WTC11 (cell line): ENCODE data around the gene SHISA6. TPM values are rescaled to one million over a fixed set of nuclear protein-coding genes. Genes with fewer than 3 reads are reported as not detected.

ENCODE experiments used
- ATAC-seq: fragments of 200-7000 bp; cut with Tn5 transposase; 2 replicates; pipeline ENCODE4 v1.10.0; 2021; ENCODE audit warnings: mild to moderate bottlenecking, moderate library complexity
- CTCF ChIA-PET: fragments of 300-600 bp; sonication (Branson Sonifier 250); formaldehyde crosslinking; loops from one replicate; lab custom pipeline; 2021; ENCODE audit warnings: antibody characterized with exemption; lab: Charles Lee
- POLR2A ChIA-PET: fragments of 350-600 bp; sonication (Branson Sonifier 250); formaldehyde crosslinking; loops from one replicate; lab custom pipeline; 2021; ENCODE audit warnings: antibody characterized with exemption; lab: Charles Lee
- DNase-seq: peaks from one replicate; pipeline ENCODE4 v3.0.0; 2021; ENCODE audit warnings: low spot score
- H3K27ac Mint-ChIP-seq: 2 replicates; pipeline ENCODE4 v1.8.0; 2021; ENCODE audit warnings: mixed read lengths
- H3K27me3 Mint-ChIP-seq: 2 replicates; pipeline ENCODE4 v1.8.0; 2021; ENCODE audit warnings: low read depth, mild to moderate bottlenecking, moderate library complexity, mixed read lengths
- H3K36me3 Mint-ChIP-seq: 2 replicates; pipeline ENCODE4 v1.8.0; 2021; ENCODE audit warnings: mixed read lengths
- H3K4me1 Mint-ChIP-seq: 2 replicates; pipeline ENCODE4 v1.8.0; 2022; ENCODE audit warnings: mixed read lengths
- H3K4me3 Mint-ChIP-seq: 2 replicates; pipeline ENCODE4 v1.8.0; 2021; ENCODE audit warnings: mild to moderate bottlenecking, moderate library complexity, mixed read lengths
- H3K9me3 Mint-ChIP-seq: 2 replicates; pipeline ENCODE4 v1.8.0; 2021; ENCODE audit warnings: mixed read lengths
- CREB1 ChIP-seq: sonication (generic); formaldehyde crosslinking; IDR thresholded peaks from 2 replicates; pipeline ENCODE4 v1.8.0; 2023; ENCODE audit warnings: mild to moderate bottlenecking, missing genetic modification reagents
- ELF4 ChIP-seq: sonication (generic); formaldehyde crosslinking; IDR thresholded peaks from 2 replicates; pipeline ENCODE4 v1.8.1; 2022; ENCODE audit warnings: low read depth, mild to moderate bottlenecking, moderate library complexity, missing genetic modification reagents
- FOXP1 ChIP-seq: sonication (generic); formaldehyde crosslinking; IDR thresholded peaks from 2 replicates; pipeline ENCODE4 v1.8.0; 2022; ENCODE audit warnings: missing genetic modification reagents, mild to moderate bottlenecking, moderate library complexity, borderline replicate concordance
- GABPB1 ChIP-seq: sonication (generic); formaldehyde crosslinking; IDR thresholded peaks from 2 replicates; pipeline ENCODE4 v1.8.1; 2023; ENCODE audit warnings: mild to moderate bottlenecking, missing genetic modification reagents
- GTF2I ChIP-seq: fragments of 250-450 bp; sonication (Bioruptor Pico); conservative IDR thresholded peaks from 2 replicates; pipeline ENCODE4 v1.4.0; 2021; ENCODE audit warnings: mild to moderate bottlenecking
- HMGA2 ChIP-seq: fragments of 250-450 bp; sonication (Bioruptor Pico); IDR thresholded peaks from 2 replicates; pipeline ENCODE4 v1.4.0; 2021; ENCODE audit warnings: mild to moderate bottlenecking, moderate library complexity
- IRF2 ChIP-seq: sonication (generic); formaldehyde crosslinking; IDR thresholded peaks from 2 replicates; pipeline ENCODE4 v1.8.0; 2022; ENCODE audit warnings: low read depth, missing genetic modification reagents, borderline replicate concordance
- JAZF1 ChIP-seq: fragments of 250-450 bp; sonication (Bioruptor Pico); IDR thresholded peaks from 2 replicates; pipeline ENCODE4 v1.9.0; 2021; ENCODE audit warnings: moderate library complexity, mild to moderate bottlenecking, inconsistent platforms
- JUN ChIP-seq: sonication (generic); formaldehyde crosslinking; IDR thresholded peaks from 2 replicates; pipeline ENCODE4 v1.8.0; 2023; ENCODE audit warnings: mild to moderate bottlenecking, missing genetic modification reagents
- MXD4 ChIP-seq: fragments of 250-450 bp; sonication (Bioruptor Pico); IDR thresholded peaks from 2 replicates; pipeline ENCODE4 v1.8.0; 2021; ENCODE audit warnings: mild to moderate bottlenecking, moderate library complexity, borderline replicate concordance
- NFATC4 ChIP-seq: fragments of 250-450 bp; sonication (Bioruptor Pico); IDR thresholded peaks from 2 replicates; pipeline ENCODE4 v1.9.0; 2021; ENCODE audit warnings: mild to moderate bottlenecking
- NFE2L1 ChIP-seq: sonication (generic); formaldehyde crosslinking; IDR thresholded peaks from 2 replicates; pipeline ENCODE4 v1.8.1; 2023; ENCODE audit warnings: missing genetic modification reagents
- NFYB ChIP-seq: sonication (generic); formaldehyde crosslinking; conservative IDR thresholded peaks from 2 replicates; pipeline ENCODE4 v1.8.0; 2022; ENCODE audit warnings: low read depth, missing genetic modification reagents
- NR1H2 ChIP-seq: sonication (generic); formaldehyde crosslinking; IDR thresholded peaks from 2 replicates; pipeline ENCODE4 v1.9.0; 2021; ENCODE audit warnings: mild to moderate bottlenecking, moderate library complexity, missing genetic modification reagents
- PRRX2 ChIP-seq: fragments of 250-450 bp; sonication (Bioruptor Pico); IDR thresholded peaks from 2 replicates; pipeline ENCODE4 v1.8.0; 2021; ENCODE audit warnings: mild to moderate bottlenecking
- SMAD3 ChIP-seq: sonication (generic); formaldehyde crosslinking; IDR thresholded peaks from 2 replicates; pipeline ENCODE4 v1.8.0; 2022; ENCODE audit warnings: missing genetic modification reagents, mild to moderate bottlenecking, borderline replicate concordance
- SP1 ChIP-seq: sonication (generic); formaldehyde crosslinking; conservative IDR thresholded peaks from 2 replicates; pipeline ENCODE4 v1.8.1; 2022; ENCODE audit warnings: missing genetic modification reagents
- TCF7 ChIP-seq: sonication (generic); formaldehyde crosslinking; IDR thresholded peaks from 2 replicates; pipeline ENCODE4 v1.8.0; 2022; ENCODE audit warnings: mild to moderate bottlenecking, low read depth, missing genetic modification reagents, moderate library complexity
- ZBTB21 ChIP-seq: sonication (generic); formaldehyde crosslinking; IDR thresholded peaks from 2 replicates; pipeline ENCODE4 v1.8.1; 2023; ENCODE audit warnings: mild to moderate bottlenecking, missing genetic modification reagents, borderline replicate concordance
- ZNF263 ChIP-seq: sonication (generic); formaldehyde crosslinking; IDR thresholded peaks from 2 replicates; pipeline ENCODE4 v1.8.1; 2022; ENCODE audit warnings: low read depth, mild to moderate bottlenecking, moderate library complexity, missing genetic modification reagents
- ZNF317 ChIP-seq: sonication (generic); formaldehyde crosslinking; IDR thresholded peaks from 2 replicates; pipeline ENCODE4 v1.8.1; 2023; ENCODE audit warnings: low read depth, mild to moderate bottlenecking, moderate library complexity, missing genetic modification reagents, borderline replicate concordance
- total RNA-seq: library from RNA; stranded (reverse); gene quantifications from 3 replicates; pipeline ENCODE4 v1.2.3, GENCODE V29; 2021
- TF ChIP-seq, protein P1 (sequence below): fragments of 250-450 bp; sonication (Bioruptor Pico); IDR thresholded peaks from 2 replicates; pipeline ENCODE4 v1.9.0; 2021; ENCODE audit warnings: mild to moderate bottlenecking
- TF ChIP-seq, protein P2 (sequence below): sonication (generic); formaldehyde crosslinking; IDR thresholded peaks from 2 replicates; pipeline ENCODE4 v1.8.0; 2022; ENCODE audit warnings: mild to moderate bottlenecking, missing genetic modification reagents
- TF ChIP-seq, protein P3 (sequence below): sonication (generic); formaldehyde crosslinking; IDR thresholded peaks from 2 replicates; pipeline ENCODE4 v1.8.1; 2023; ENCODE audit warnings: mild to moderate bottlenecking, missing genetic modification reagents
- TF ChIP-seq, protein P4 (sequence below): sonication (generic); formaldehyde crosslinking; IDR thresholded peaks from 2 replicates; pipeline ENCODE4 v1.8.1; 2022; ENCODE audit warnings: low read depth, missing genetic modification reagents, borderline replicate concordance
- TF ChIP-seq, protein P5 (sequence below): sonication (generic); formaldehyde crosslinking; IDR thresholded peaks from 2 replicates; pipeline ENCODE4 v1.8.0; 2023; ENCODE audit warnings: missing genetic modification reagents

SHISA6 gene
- total RNA-seq, 1 experiment from 2014 or later: 1.1 TPM

DNA sequence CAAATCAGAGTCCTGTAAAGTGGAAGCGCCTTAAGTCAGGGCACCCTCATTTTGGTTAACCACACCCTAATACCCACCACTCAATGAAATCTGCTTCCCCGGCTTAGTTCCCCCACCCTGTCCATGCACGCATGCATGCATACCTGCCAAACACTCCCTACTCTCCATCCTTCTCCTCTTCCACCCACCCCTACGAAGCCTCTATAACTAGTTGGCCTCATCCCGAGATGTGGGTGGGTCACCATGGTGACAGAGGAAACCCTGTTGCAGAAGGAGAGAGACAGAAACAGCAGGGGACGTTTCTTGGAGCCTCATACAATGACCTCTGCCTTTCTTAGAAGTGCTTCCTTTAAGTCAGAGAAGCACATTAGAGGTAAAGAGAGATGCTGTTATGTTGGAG is 310.4 kb downstream of the SHISA6 start:
- no peaks in the 10 kb centered on the region for H3K4me1 Mint-ChIP-seq
- POLR2A ChIA-PET: no interaction called here
- no peak overlapping the region for H3K27ac Mint-ChIP-seq
- CTCF ChIA-PET: no interaction called here
- H3K27me3 Mint-ChIP-seq: peaks cover 15% of the 10 kb centered on the region
- no peak overlapping the region for H3K4me3 Mint-ChIP-seq
- peaks cover 69% of the 10 kb centered on the region for H3K36me3 Mint-ChIP-seq
- peaks cover 85% of the 10 kb centered on the region for H3K9me3 Mint-ChIP-seq
- no peak for ATAC-seq
- DNase-seq: no peak
- TF ChIP-seq, protein P1, sequence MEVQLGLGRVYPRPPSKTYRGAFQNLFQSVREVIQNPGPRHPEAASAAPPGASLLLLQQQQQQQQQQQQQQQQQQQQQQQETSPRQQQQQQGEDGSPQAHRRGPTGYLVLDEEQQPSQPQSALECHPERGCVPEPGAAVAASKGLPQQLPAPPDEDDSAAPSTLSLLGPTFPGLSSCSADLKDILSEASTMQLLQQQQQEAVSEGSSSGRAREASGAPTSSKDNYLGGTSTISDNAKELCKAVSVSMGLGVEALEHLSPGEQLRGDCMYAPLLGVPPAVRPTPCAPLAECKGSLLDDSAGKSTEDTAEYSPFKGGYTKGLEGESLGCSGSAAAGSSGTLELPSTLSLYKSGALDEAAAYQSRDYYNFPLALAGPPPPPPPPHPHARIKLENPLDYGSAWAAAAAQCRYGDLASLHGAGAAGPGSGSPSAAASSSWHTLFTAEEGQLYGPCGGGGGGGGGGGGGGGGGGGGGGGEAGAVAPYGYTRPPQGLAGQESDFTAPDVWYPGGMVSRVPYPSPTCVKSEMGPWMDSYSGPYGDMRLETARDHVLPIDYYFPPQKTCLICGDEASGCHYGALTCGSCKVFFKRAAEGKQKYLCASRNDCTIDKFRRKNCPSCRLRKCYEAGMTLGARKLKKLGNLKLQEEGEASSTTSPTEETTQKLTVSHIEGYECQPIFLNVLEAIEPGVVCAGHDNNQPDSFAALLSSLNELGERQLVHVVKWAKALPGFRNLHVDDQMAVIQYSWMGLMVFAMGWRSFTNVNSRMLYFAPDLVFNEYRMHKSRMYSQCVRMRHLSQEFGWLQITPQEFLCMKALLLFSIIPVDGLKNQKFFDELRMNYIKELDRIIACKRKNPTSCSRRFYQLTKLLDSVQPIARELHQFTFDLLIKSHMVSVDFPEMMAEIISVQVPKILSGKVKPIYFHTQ (CRISPR knock-in tag): no peak

DNA sequence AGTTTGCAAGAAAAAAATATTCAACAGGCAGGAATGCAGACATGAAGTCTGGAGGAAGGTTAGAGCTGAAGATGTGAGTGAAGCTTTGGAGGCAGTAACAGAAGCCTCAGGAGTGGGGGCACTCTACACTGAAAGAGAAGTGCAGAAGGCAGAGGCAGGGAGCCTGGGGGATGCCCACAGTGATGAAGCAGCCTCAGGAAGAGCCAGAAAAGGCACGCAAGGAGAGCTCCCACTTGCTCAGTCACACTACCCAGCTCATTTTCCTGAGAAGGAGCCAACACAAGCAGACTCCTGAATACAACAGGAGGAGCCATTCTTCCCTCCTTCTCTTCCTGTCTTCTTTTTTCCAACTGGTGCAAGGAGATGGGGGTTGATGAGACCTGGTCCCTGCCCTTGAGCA is 312.1 kb downstream of the SHISA6 start:
- H3K4me1 Mint-ChIP-seq: no peaks in the 10 kb centered on the region
- DNase-seq: no peak
- TF ChIP-seq GTF2I (CRISPR knock-in tag) (no peak), JUN (no peak), NFATC4 (no peak), PRRX2 (no peak), MXD4 (no peak), SP1 (CRISPR knock-in tag) (no peak), ELF4 (CRISPR knock-in tag) (no peak), GABPB1 (CRISPR knock-in tag) (no peak), NR1H2 (no peak), TCF7 (CRISPR knock-in tag) (no peak), JAZF1 (CRISPR knock-in tag) (no peak), FOXP1 (CRISPR knock-in tag) (no peak), ZNF317 (no peak), HMGA2 (CRISPR knock-in tag) (no peak)
- TF ChIP-seq, protein P2, sequence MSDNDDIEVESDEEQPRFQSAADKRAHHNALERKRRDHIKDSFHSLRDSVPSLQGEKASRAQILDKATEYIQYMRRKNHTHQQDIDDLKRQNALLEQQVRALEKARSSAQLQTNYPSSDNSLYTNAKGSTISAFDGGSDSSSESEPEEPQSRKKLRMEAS (CRISPR knock-in tag): no peak
- TF ChIP-seq, all 79 proteins: peak for 0
- Mint-ChIP-seq H3K27me3 (peaks cover 18% of the 10 kb centered on the region), H3K27ac (no peak overlapping the region), H3K9me3 (peaks cover 81% of the 10 kb centered on the region), H3K36me3 (peaks cover 75% of the 10 kb centered on the region), H3K4me3 (no peak overlapping the region)
- ATAC-seq: no peak
- POLR2A ChIA-PET: no interaction called here
- CTCF ChIA-PET: no interaction called here

DNA sequence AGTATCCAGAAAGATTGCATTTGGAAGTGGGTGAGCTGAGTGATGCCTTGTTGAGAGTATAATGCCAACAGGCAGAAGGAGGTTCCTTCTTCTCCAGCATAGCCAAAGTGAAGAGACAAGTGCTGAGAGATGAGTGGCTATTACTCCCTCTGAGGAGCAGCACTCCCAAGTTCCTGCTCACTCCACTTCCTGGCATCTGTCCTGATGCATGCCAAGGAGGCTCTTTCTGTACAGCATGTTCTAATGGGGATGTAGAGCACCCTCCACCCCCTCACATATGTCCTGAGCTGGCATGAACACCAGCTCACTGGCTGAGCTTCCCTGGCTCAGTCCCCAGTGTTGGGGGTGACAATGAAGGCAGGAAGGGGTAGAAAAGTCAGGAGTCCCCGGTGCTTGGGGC is 313.0 kb downstream of the SHISA6 start:
- Mint-ChIP-seq H3K36me3 (peaks cover 72% of the 10 kb centered on the region), H3K27ac (no peak overlapping the region), H3K27me3 (peaks cover 18% of the 10 kb centered on the region), H3K9me3 (peaks cover 73% of the 10 kb centered on the region), H3K4me1 (no peaks in the 10 kb centered on the region), H3K4me3 (no peak overlapping the region)
- TF ChIP-seq, protein P3, sequence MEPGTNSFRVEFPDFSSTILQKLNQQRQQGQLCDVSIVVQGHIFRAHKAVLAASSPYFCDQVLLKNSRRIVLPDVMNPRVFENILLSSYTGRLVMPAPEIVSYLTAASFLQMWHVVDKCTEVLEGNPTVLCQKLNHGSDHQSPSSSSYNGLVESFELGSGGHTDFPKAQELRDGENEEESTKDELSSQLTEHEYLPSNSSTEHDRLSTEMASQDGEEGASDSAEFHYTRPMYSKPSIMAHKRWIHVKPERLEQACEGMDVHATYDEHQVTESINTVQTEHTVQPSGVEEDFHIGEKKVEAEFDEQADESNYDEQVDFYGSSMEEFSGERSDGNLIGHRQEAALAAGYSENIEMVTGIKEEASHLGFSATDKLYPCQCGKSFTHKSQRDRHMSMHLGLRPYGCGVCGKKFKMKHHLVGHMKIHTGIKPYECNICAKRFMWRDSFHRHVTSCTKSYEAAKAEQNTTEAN (CRISPR knock-in tag): no peak
- no peak for TF ChIP-seq ZNF263
- TF ChIP-seq ZBTB21 (CRISPR knock-in tag): no peak
- ATAC-seq: no peak
- DNase-seq: no peak
- POLR2A ChIA-PET: no interaction called here
- CTCF ChIA-PET: no interaction called here

DNA sequence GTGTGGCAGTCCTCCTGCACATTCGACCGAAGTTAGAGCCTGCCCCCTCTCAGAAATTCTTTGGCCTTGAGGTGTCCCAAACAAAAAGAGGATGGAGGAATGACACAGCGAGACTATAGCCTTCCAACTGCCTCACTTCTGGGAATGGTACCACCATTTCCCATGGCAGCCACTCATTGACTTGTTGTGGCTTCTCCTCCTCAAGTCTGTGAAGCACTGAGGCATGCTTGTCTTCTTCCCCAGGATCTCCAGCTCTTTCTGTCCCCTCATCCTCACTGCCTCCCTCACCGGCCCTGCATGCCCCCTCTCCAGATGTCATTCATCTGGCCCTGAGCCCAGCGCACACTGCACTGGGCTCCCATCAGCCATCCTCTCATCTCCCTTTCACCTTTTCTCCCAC is 313.5 kb downstream of the SHISA6 start:
- no peak overlapping the region for H3K27ac Mint-ChIP-seq
- H3K27me3 Mint-ChIP-seq: peaks cover 18% of the 10 kb centered on the region
- no peak for DNase-seq
- ATAC-seq: no peak
- CTCF ChIA-PET: no interaction called here
- no peak overlapping the region for H3K4me3 Mint-ChIP-seq
- H3K9me3 Mint-ChIP-seq: peaks cover 69% of the 10 kb centered on the region
- H3K36me3 Mint-ChIP-seq: peaks cover 72% of the 10 kb centered on the region
- POLR2A ChIA-PET: no interaction called here
- H3K4me1 Mint-ChIP-seq: no peaks in the 10 kb centered on the region
- TF ChIP-seq, protein P4, sequence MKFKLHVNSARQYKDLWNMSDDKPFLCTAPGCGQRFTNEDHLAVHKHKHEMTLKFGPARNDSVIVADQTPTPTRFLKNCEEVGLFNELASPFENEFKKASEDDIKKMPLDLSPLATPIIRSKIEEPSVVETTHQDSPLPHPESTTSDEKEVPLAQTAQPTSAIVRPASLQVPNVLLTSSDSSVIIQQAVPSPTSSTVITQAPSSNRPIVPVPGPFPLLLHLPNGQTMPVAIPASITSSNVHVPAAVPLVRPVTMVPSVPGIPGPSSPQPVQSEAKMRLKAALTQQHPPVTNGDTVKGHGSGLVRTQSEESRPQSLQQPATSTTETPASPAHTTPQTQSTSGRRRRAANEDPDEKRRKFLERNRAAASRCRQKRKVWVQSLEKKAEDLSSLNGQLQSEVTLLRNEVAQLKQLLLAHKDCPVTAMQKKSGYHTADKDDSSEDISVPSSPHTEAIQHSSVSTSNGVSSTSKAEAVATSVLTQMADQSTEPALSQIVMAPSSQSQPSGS (CRISPR knock-in tag): no peak
- TF ChIP-seq, protein P5, sequence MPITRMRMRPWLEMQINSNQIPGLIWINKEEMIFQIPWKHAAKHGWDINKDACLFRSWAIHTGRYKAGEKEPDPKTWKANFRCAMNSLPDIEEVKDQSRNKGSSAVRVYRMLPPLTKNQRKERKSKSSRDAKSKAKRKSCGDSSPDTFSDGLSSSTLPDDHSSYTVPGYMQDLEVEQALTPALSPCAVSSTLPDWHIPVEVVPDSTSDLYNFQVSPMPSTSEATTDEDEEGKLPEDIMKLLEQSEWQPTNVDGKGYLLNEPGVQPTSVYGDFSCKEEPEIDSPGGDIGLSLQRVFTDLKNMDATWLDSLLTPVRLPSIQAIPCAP (CRISPR knock-in tag): no peak
- TF ChIP-seq SMAD3 (CRISPR knock-in tag) (no peak), IRF2 (CRISPR knock-in tag) (no peak), NFYB (CRISPR knock-in tag) (no peak), JAZF1 (CRISPR knock-in tag) (no peak), NFE2L1 (no peak), CREB1 (CRISPR knock-in tag) (no peak)
